HepG2 (cell line): ENCODE measurements around the gene RPH3AL. TPM values are rescaled to one million over a fixed set of nuclear protein-coding genes. Genes with fewer than 3 reads are reported as not detected.
A peak's percentile ranks its signal among the peaks of the same experiment; 100 is the strongest.

ENCODE experiments used
- ARNT2 ChIP-seq: sonication (generic); formaldehyde crosslinking; IDR thresholded peaks from 2 replicates; pipeline ENCODE4 v1.8.0; 2022; ENCODE audit warnings: mild to moderate bottlenecking, low read depth, missing genetic modification reagents, moderate library complexity
- EP300 ChIP-seq, 3 experiments: sonication (generic) in 1 of 3; formaldehyde crosslinking in 1 of 3; IDR thresholded peaks; 2 replicates each; pipeline versions ENCODE4 v1.5.1 to v1.6.1; 2011 to 2020; ENCODE audit warnings: low read depth in 2 of 3, low read length in 2 of 3, borderline replicate concordance in 1 of 3, improper control_type of control experiment in 1 of 3, mild to moderate bottlenecking in 1 of 3, missing genetic modification reagents in 1 of 3, moderate library complexity in 1 of 3
- GATA4 ChIP-seq: sonication (generic); IDR thresholded peaks from 2 replicates; pipeline ENCODE4 v1.6.1; 2016; ENCODE audit warnings: antibody characterized with exemption, low read depth, borderline replicate concordance
- HDAC2 ChIP-seq: sonication (generic); formaldehyde crosslinking; IDR thresholded peaks from 2 replicates; pipeline ENCODE4 v1.4.0; 2020; ENCODE audit warnings: missing genetic modification reagents
- HMG20A ChIP-seq: IDR thresholded peaks from 2 replicates; pipeline ENCODE4 v1.6.1; 2016; ENCODE audit warnings: borderline replicate concordance
- NR2C2 ChIP-seq: sonication (generic); formaldehyde crosslinking; IDR thresholded peaks from 2 replicates; pipeline ENCODE4 v1.4.0; 2020; ENCODE audit warnings: missing genetic modification reagents, mild to moderate bottlenecking, moderate library complexity, borderline replicate concordance
- PHF5A ChIP-seq: IDR thresholded peaks from one replicate; pipeline ENCODE4 v1.6.1; 2018; ENCODE audit warnings: low read depth, missing genetic modification reagents; ENCODE audit not compliant: unreplicated experiment
- SALL1 ChIP-seq: sonication (generic); formaldehyde crosslinking; IDR thresholded peaks from 2 replicates; pipeline ENCODE4 v1.8.0; 2022; ENCODE audit warnings: mild to moderate bottlenecking, missing genetic modification reagents
- SMYD3 ChIP-seq: sonication (generic); formaldehyde crosslinking; IDR thresholded peaks from 2 replicates; pipeline ENCODE4 v1.8.1; 2023; ENCODE audit warnings: mild to moderate bottlenecking, missing genetic modification reagents
- TEAD2 ChIP-seq: sonication (generic); formaldehyde crosslinking; IDR thresholded peaks from 2 replicates; pipeline ENCODE4 v1.9.0; 2021; ENCODE audit warnings: missing genetic modification reagents
- THAP11 ChIP-seq: IDR thresholded peaks from 2 replicates; pipeline ENCODE4 v1.6.1; 2016; ENCODE audit warnings: missing biosample characterization, missing genetic modification reagents
- ZKSCAN8 ChIP-seq: IDR thresholded peaks from 2 replicates; pipeline ENCODE4 v1.6.1; 2016; ENCODE audit warnings: borderline replicate concordance, missing genetic modification reagents, missing compliant biosample characterization
- ZMYM2 ChIP-seq: sonication (generic); formaldehyde crosslinking; IDR thresholded peaks from 2 replicates; pipeline ENCODE4 v1.8.0; 2022; ENCODE audit warnings: mild to moderate bottlenecking, missing genetic modification reagents
- ZNF709 ChIP-seq: sonication (generic); formaldehyde crosslinking; IDR thresholded peaks from 2 replicates; pipeline ENCODE4 v1.5.0; 2020; ENCODE audit warnings: mild to moderate bottlenecking, missing genetic modification reagents
- ZNF878 ChIP-seq: sonication (generic); formaldehyde crosslinking; IDR thresholded peaks from 2 replicates; pipeline ENCODE4 v1.8.1; 2023; ENCODE audit warnings: mild to moderate bottlenecking, missing genetic modification reagents, moderate library complexity
- ZNF879 ChIP-seq: sonication (generic); formaldehyde crosslinking; IDR thresholded peaks from 2 replicates; pipeline ENCODE4 v1.8.1; 2023; ENCODE audit warnings: missing genetic modification reagents
- polyA plus RNA-seq, 8 experiments: library from polyadenylated mRNA; depleted of rRNA in 3 of 8; stranded (reverse) in 7 of 8; unstranded in 1 of 8; fragments of >200 nt; fragmentation: Illumina TruSeq in 4 of 8; extraction: Trizol in 4 of 8; gene quantifications; 2 replicates each; pipeline versions ENCODE4 v1.2.1 to v1.2.3, GENCODE V29; 2011 to 2016; ENCODE audit warnings: low read depth in 4 of 8, missing spikeins in 1 of 8, mixed read lengths in 1 of 8; ENCODE audit not compliant: insufficient read depth in 1 of 8
- total RNA-seq, 5 experiments: library from RNA; depleted of rRNA; stranded (reverse); fragments of >200 nt; fragmentation: Illumina TruSeq; extraction: Trizol; gene quantifications; 2 replicates each; pipeline ENCODE4 v1.2.3, GENCODE V29; 2016; ENCODE audit warnings: low read depth in 1 of 5
- TF ChIP-seq, protein P1 (sequence below): sonication (generic); formaldehyde crosslinking; IDR thresholded peaks from 2 replicates; pipeline ENCODE4 v1.5.0; 2020; ENCODE audit warnings: mild to moderate bottlenecking, missing genetic modification reagents, borderline replicate concordance
- TF ChIP-seq, protein P2 (sequence below): IDR thresholded peaks from 2 replicates; pipeline ENCODE4 v1.6.1; 2012; ENCODE audit warnings: low read depth, low read length, improper control_type of control experiment

The RPH3AL gene
- total and polyA plus RNA-seq, 2 of the 13 experiments (the other 11 are each of a cell fraction or from before 2014, with no cell fraction given): 7.8 to 16.4 TPM

DNA sequence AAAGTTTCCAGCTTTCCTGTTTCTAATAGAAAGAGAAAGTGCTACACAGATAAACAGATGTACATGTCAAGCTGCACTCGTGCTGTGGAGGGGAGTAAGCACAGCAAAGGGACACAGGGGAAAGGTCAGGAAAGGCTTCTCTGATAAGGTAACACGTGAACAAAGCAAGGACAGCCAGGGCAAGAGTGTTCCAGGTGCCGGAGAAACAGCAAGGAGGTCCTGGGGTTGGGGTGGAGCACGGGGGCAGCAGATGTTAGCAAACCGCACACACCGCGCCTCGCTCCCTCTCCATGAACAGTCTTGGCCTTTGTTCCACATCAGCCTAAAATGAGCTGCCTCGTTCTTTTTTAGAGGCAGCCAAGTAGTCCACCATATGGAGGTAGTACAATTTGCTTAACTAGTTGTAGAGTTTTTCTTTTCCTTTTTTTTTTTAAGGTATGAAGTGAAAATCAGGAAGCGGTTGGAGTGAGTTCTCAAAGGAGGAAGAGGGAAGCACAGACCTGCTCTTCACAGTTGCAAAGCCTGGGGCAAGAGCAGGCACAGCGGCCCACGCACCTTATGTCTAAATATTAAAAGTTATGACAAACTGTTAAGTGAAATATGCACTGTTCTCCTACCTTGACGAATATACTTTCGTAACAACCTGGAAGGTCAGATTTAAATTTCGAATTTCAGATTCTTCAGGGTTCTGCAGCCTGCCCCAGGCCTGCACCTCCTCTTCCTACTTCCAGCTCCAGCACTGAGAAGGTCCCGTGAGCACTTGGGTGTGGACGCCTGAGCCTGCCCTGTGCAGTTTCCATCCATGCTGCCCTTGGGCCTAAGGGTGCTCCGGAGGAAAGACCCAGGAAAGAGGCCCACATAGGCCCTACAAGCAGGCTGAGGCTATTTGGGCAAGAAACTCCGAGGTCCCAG lies 41.5 kb upstream of the RPH3AL start (continued):
- TF ChIP-seq, protein P1, sequence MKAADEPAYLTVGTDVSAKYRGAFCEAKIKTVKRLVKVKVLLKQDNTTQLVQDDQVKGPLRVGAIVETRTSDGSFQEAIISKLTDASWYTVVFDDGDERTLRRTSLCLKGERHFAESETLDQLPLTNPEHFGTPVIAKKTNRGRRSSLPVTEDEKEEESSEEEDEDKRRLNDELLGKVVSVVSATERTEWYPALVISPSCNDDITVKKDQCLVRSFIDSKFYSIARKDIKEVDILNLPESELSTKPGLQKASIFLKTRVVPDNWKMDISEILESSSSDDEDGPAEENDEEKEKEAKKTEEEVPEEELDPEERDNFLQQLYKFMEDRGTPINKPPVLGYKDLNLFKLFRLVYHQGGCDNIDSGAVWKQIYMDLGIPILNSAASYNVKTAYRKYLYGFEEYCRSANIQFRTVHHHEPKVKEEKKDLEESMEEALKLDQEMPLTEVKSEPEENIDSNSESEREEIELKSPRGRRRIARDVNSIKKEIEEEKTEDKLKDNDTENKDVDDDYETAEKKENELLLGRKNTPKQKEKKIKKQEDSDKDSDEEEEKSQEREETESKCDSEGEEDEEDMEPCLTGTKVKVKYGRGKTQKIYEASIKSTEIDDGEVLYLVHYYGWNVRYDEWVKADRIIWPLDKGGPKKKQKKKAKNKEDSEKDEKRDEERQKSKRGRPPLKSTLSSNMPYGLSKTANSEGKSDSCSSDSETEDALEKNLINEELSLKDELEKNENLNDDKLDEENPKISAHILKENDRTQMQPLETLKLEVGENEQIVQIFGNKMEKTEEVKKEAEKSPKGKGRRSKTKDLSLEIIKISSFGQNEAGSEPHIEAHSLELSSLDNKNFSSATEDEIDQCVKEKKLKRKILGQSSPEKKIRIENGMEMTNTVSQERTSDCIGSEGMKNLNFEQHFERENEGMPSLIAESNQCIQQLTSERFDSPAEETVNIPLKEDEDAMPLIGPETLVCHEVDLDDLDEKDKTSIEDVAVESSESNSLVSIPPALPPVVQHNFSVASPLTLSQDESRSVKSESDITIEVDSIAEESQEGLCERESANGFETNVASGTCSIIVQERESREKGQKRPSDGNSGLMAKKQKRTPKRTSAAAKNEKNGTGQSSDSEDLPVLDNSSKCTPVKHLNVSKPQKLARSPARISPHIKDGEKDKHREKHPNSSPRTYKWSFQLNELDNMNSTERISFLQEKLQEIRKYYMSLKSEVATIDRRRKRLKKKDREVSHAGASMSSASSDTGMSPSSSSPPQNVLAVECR (CRISPR knock-in tag): peak; percentile 76; the same call in 1 of the 2 replicates
- TF ChIP-seq ZKSCAN8 (0 out of 2 replicates have a peak, but pooled peaks have one; percentile 60), ZNF878 (CRISPR knock-in tag) (no peak), GATA4 (peak; percentile 57; the same call in 1 of the 2 replicates), PHF5A (CRISPR knock-in tag) (peak; percentile 56), ARNT2 (CRISPR knock-in tag) (no peak), HDAC2 (CRISPR knock-in tag) (peak; percentile 70), ZNF879 (CRISPR knock-in tag) (peak; percentile 80; the same call in 1 of the 2 replicates), THAP11 (CRISPR knock-in tag) (peak; percentile 61; the same call in 1 of the 2 replicates), ZNF709 (CRISPR knock-in tag) (peak; percentile 39; the same call in 1 of the 2 replicates), NR2C2 (CRISPR knock-in tag) (peak; percentile 77), TEAD2 (CRISPR knock-in tag) (no peak), SMYD3 (CRISPR knock-in tag) (peak; percentile 87), EP300 (IDR thresholded peaks at IDR 0.05; ENCODE audit: low read depth in 2 of 2, low read length in 2 of 2) (peak in 1 of 2 experiments; percentile 82; a peak in 2 of 4 replicates), EP300 (CRISPR knock-in tag; IDR thresholded peaks at IDR 0.05; ENCODE audit: borderline replicate concordance) (peak; percentile 62; the same call in 1 of the 2 replicates), SALL1 (CRISPR knock-in tag) (peak; percentile 95), ZMYM2 (CRISPR knock-in tag) (peak; percentile 72), HMG20A (CRISPR knock-in tag) (peak; percentile 75)
- TF ChIP-seq, protein P2, sequence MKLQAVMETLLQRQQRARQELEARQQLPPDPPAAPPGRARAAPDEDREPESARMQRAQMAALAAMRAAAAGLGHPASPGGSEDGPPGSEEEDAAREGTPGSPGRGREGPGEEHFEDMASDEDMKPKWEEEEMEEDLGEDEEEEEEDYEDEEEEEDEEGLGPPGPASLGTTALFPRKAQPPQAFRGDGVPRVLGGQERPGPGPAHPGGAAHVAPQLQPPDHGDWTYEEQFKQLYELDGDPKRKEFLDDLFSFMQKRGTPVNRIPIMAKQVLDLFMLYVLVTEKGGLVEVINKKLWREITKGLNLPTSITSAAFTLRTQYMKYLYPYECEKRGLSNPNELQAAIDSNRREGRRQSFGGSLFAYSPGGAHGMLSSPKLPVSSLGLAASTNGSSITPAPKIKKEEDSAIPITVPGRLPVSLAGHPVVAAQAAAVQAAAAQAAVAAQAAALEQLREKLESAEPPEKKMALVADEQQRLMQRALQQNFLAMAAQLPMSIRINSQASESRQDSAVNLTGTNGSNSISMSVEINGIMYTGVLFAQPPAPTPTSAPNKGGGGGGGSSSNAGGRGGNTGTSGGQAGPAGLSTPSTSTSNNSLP: no peak
